Small intestine (tissue), 7 donors: ENCODE results near the gene BSND. TPM values are rescaled to one million over a fixed set of nuclear protein-coding genes. Genes with fewer than 3 reads are reported as not detected.
"Not testable (repeated sequence)": the region's sequence is repeated elsewhere in the genome, so short reads cannot be mapped to it uniquely, and the experiment has no call there.

ENCODE experiments used
- DNase-seq, 2 donors: peaks; one replicate each; pipeline versions ENCODE4 v3.0.0 to v3.0.0-alpha.2; 2013
- FAIRE-seq: peaks from 2 replicates; lab custom pipeline; 2012; peaks lifted over from hg19 to GRCh38; lab: Jason Lieb, UNC
- H3K27ac ChIP-seq, 3 donors: one replicate each; pipeline ENCODE4 v1.5.1; 2013; ENCODE audit warnings: low read length in 2 of 3, mild to moderate bottlenecking in 2 of 3, control low read depth in 1 of 3, inconsistent platforms in 1 of 3, low read depth in 1 of 3, moderate library complexity in 1 of 3
- H3K27me3 ChIP-seq, 3 donors: one replicate each; pipeline ENCODE4 v1.6.1; 2013; ENCODE audit warnings: low read length in 3 of 3, inconsistent platforms in 1 of 3; ENCODE audit not compliant: control insufficient read depth in 3 of 3, insufficient read depth in 3 of 3
- H3K36me3 ChIP-seq, 3 donors: one replicate each; pipeline ENCODE4 v1.6.1; 2013; ENCODE audit warnings: low read length in 3 of 3, inconsistent platforms in 1 of 3, low read depth in 1 of 3, mild to moderate bottlenecking in 1 of 3, moderate library complexity in 1 of 3; ENCODE audit not compliant: control insufficient read depth in 3 of 3, insufficient read depth in 2 of 3
- H3K4me1 ChIP-seq, 3 donors: one replicate each; pipeline ENCODE4 v1.6.1; 2013; ENCODE audit warnings: low read length in 2 of 3, inconsistent platforms in 1 of 3, low read depth in 1 of 3, mild to moderate bottlenecking in 1 of 3, moderate library complexity in 1 of 3; ENCODE audit not compliant: control insufficient read depth in 3 of 3, insufficient read depth in 2 of 3
- H3K4me3 ChIP-seq, 3 donors: one replicate each; pipeline ENCODE4 v1.5.1; 2013; ENCODE audit warnings: low read length in 3 of 3, control low read depth in 1 of 3, inconsistent platforms in 1 of 3, low read depth in 1 of 3, mild to moderate bottlenecking in 1 of 3, moderate library complexity in 1 of 3
- H3K9me3 ChIP-seq, 2 donors: one replicate each; pipeline ENCODE4 v1.6.1; 2013; ENCODE audit warnings: low read depth in 1 of 2, low read length in 1 of 2; ENCODE audit not compliant: control insufficient read depth in 2 of 2, insufficient read depth in 1 of 2
- WGBS, 3 donors: extraction: QIAGEN DNeasy Blood & Tissue Kit; methylation state at CpG; one replicate each; pipeline ENCODE4 v1.1.7; 2013; 5-methylcytosine and 5-hydroxymethylcytosine counted together
- polyA plus RNA-seq, 4 donors: library from polyadenylated mRNA; stranded (reverse) in 3 of 4; unstranded in 1 of 4; fragments of 200-250 nt in 3 of 4; fragments of 120-200 nt in 1 of 4; gene quantifications; one replicate each; pipeline versions ENCODE4 v1.2.1 to v1.2.3, GENCODE V29; 2013
- donor health status: healthy with polysubstance abuse.
- donor health status: control.
- donor health status: control.
- donor health status: Bipolar disorder and iron deficiency.
- donor health status: healthy.

The BSND gene
- polyA plus RNA-seq, 4 donors: 0.01 TPM; not detected in 2

GRCh38 chr1:55021942-55022546 is 23.3 kb downstream of the BSND start:
- Histone ChIP-seq H3K9me3 (peaks cover 0 to 4% of the 10 kb centered on the region in 2 donors), H3K27me3 (peaks cover 0 to 3% (median 0%) of the 10 kb centered on the region in 3 donors), H3K4me3 (no peak overlapping the region), H3K36me3 (peaks cover 0 to 2% (median 0%) of the 10 kb centered on the region in 3 donors), H3K4me1 (peaks cover 0 to 9% (median 0%) of the 10 kb centered on the region in 3 donors), H3K27ac (no peak overlapping the region)
- FAIRE-seq (no peak), DNase-seq (peak; percentile 89 to 93)
- WGBS, 3 donors: 34 to 44% (median 34%) methylated on average over 15 of the region's 15 CpGs

DNA sequence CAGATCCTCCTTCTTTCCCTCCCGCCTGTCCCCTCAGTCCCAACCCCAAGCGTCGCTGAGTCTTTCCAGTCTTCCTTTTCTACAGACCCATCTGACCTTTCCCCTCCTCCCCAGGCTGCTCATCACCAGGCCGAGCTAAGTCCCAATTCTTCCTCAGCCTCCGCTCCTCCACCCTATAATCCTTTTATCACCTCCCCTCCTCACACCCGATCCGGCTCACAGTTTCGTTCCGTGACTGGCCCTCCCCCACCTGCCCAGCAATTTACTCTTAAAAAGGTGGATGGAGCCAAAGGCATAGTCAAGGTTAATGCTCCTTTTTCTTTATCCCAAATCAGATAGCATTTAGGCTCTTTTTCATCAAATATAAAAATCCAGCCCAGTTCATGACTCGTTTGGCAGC is 25.4 kb downstream of the BSND start:
- not testable (repeated sequence) for H3K36me3 ChIP-seq, H3K4me1 ChIP-seq, FAIRE-seq, H3K27me3 ChIP-seq, H3K27ac ChIP-seq, H3K4me3 ChIP-seq, H3K9me3 ChIP-seq, DNase-seq
- WGBS, 3 donors: 74 to 78% (median 77%) methylated on average over 7 to 9 of the region's 10 CpGs

DNA sequence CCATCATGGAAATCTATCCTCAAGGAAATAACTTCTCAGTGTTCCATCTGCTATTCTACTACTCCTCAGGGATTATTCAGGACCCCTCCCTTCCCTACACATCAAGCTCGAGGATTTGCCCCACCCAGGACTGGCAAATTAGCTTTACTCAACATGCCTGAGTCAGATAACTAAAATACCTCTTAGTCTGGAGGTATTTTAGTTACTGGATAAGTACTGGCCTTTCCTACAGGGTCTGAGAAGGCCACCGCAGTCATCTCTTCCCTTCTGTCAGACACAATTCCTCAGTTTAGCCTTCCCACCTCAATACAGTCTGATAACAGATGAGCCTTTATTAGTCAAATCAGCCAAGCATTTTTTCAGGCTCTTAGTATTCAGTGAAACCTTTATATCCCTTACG is 27.9 kb downstream of the BSND start:
- FAIRE-seq, DNase-seq, H3K4me3 ChIP-seq, H3K9me3 ChIP-seq, H3K27me3 ChIP-seq, H3K4me1 ChIP-seq, H3K27ac ChIP-seq, H3K36me3 ChIP-seq: not testable (repeated sequence)
- 66 to 86% (median 79%) methylated on average over 2 to 3 of the region's 3 CpGs for WGBS, 3 donors

DNA sequence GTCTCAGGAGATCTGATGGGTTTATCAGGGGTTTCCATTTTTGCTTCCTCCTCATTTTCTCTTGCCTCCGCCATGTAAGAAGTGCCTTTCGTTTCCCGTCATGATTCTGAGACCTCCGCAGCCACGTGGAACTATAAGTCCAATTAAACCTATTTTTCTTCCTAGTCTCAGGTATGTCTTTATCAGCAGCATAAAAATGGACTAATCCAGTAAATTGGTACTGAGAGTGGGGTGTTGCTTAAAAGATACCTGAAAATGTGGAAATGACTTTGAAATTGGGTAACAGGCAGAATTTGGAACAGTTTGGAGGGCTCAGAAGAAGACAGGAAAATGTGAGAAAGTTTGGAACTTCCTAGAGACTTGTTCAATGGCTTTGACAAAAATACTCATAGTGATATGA is 32.4 kb downstream of the BSND start:
- whole genome bisulfite sequencing, 3 donors: 95 to 98% (median 96%) methylated on average over 5 of the region's 5 CpGs
- H3K36me3 ChIP-seq, H3K27me3 ChIP-seq, H3K27ac ChIP-seq, H3K9me3 ChIP-seq, H3K4me3 ChIP-seq, DNase-seq, FAIRE-seq: not testable (repeated sequence)
- H3K4me1 ChIP-seq: peaks cover 0 to 14% (median 2%) of the 10 kb centered on the region in 3 donors

GRCh38 chr1:55033265-55033614 is 34.5 kb downstream of the BSND start:
- no peaks in the 10 kb centered on the region for H3K9me3 ChIP-seq
- H3K4me3 ChIP-seq: no peak overlapping the region
- H3K4me1 ChIP-seq: peaks cover 0 to 14% (median 2%) of the 10 kb centered on the region in 3 donors
- H3K36me3 ChIP-seq: no peaks in the 10 kb centered on the region
- peaks cover 0 to 1% (median 0%) of the 10 kb centered on the region in 3 donors for H3K27me3 ChIP-seq
- 83 to 90% (median 85%) methylated on average over 7 of the region's 7 CpGs for WGBS, 3 donors
- no peak overlapping the region for H3K27ac ChIP-seq
- DNase-seq: no peak
- no peak for FAIRE-seq

DNA sequence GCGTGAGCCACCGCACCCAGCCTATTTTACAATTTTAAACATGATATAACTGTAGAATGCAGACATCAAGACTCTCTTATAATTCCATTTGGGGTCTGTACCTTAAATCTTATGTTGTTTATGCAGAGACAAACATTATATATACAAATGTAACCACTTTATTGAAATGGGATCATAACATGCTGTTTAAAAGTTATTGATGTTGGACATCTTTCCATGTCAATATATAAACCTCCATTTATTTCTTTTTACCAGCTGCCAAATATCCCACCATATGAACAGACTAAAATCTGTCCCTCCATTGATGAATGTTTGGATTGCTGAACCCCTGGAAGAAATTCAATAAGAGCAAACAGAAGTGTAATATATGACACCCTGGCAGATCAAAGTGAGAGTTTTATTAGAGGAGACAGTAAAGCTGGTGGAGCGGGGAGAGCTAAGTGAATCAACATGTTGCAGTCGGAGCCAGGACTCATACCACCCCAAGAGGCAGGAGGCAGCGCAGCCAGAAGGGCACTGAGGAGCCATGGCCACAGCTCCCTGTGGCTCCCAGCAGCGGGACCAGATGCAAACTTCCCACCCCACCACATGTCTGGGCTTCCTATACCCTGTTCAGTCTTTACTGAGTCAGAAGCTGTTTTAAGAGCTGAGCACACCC is 35.9 kb downstream of the BSND start:
- FAIRE-seq: no peak
- WGBS, 3 donors: 77 to 85% (median 82%) methylated on average over 6 of the region's 6 CpGs

DNA sequence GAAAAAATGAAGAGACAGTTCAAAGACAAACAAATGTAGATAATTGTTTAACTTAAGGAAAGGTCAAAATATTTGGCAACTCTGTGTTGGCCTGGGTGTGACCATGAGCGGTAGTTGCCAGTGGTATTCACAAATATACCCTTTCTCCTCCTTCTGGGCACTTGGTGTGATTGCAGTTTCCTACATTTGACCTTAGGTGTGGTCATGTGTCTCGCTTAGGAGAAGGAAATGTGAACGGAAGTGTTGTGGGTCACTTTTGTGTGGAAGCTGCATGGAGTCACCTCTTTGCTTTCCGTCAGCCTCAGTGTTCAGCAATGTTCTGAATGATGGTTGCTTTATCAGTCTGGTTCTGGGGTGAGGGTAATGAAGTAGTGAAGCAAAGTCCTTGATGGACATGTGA is 37.2 kb downstream of the BSND start:
- Histone ChIP-seq H3K27ac (no peak overlapping the region), H3K4me1 (peaks cover 0 to 32% (median 2%) of the 10 kb centered on the region in 3 donors), H3K27me3 (peaks cover 0 to 22% (median 8%) of the 10 kb centered on the region in 3 donors), H3K36me3 (no peaks in the 10 kb centered on the region), H3K9me3 (no peaks in the 10 kb centered on the region), H3K4me3 (no peak overlapping the region)
- FAIRE-seq: no peak
- DNase-seq: no peak
- WGBS, 3 donors: 56 to 60% (median 57%) methylated on average over 4 of the region's 4 CpGs

More for the DNA sequence above, 35.9 kb downstream of the BSND start:
- Histone ChIP-seq H3K27ac (no peak overlapping the region), H3K36me3 (no peaks in the 10 kb centered on the region), H3K4me3 (no peak overlapping the region), H3K9me3 (no peaks in the 10 kb centered on the region), H3K27me3 (peaks cover 0 to 9% (median 6%) of the 10 kb centered on the region in 3 donors), H3K4me1 (peaks cover 0 to 22% (median 2%) of the 10 kb centered on the region in 3 donors)
- DNase-seq: no peak

DNA sequence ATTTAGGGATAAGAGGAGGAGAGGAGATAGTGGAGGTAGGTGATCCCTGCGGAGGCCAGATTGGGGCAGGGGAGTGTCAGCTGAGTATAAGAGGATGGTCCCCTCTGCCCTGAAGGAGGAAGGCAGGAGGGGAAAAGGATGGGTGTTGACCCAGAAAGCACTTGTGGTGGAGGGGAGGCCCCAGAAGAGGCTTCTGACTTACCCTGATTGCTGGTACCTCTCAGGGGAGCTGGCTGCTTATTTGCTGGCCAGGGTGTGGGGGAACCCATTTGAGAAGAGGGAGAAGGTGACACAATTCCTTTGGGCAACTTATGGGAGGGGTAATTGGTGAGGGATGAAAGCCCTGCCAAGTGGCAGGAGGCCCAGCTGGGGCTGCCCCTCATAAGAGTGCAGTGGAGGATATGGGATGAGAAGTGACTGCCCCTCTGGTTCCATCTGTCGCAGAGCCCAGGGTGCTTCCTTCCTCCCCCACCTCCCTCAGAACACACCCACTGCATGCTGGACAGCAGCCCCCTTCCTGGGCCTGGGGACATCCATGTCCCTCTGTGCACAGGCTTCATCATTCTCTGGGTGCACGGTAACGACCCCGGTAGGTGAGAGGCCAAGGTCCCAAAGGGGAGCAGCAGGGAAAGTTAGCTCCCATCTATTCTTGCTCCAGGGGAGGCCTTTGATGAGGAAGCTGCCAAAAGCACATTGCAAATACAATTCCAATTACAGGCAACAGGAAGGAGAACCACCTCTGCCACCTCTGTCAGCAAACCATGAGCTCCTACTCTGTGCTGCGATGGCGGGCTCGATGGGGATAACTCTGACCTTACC is 39.2 kb downstream of the BSND start:
- no peak for DNase-seq
- Histone ChIP-seq H3K27ac (no peak overlapping the region), H3K9me3 (no peaks in the 10 kb centered on the region), H3K36me3 (no peaks in the 10 kb centered on the region), H3K27me3 (peaks cover 0 to 31% (median 8%) of the 10 kb centered on the region in 3 donors), H3K4me3 (no peak overlapping the region), H3K4me1 (peaks cover 0 to 25% (median 2%) of the 10 kb centered on the region in 3 donors)
- FAIRE-seq: no peak
- 72 to 85% (median 83%) methylated on average over 7 to 8 of the region's 8 CpGs for WGBS, 3 donors
